PC-9 (cell line): ENCODE results near the gene KRTAP10-10. TPM values are rescaled to one million over a fixed set of nuclear protein-coding genes. Genes with fewer than 3 reads are reported as not detected.
"Not testable (repeated sequence)": the region's sequence is repeated elsewhere in the genome, so short reads cannot be mapped to it uniquely, and the experiment has no call there.

Source experiments
- BruUV-seq: library from RNA; stranded (reverse); fragments of 400-500 nt; replicated peaks from 2 replicates; lab custom pipeline; 2021; lab: Mats Ljungman, UMichigan
- CTCF ChIA-PET: fragments of 300-600 bp; sonication (Branson Sonifier 250); formaldehyde crosslinking; loops from one replicate; lab custom pipeline; 2022; ENCODE audit warnings: antibody characterized with exemption; lab: Charles Lee
- POLR2A ChIA-PET: fragments of 300-600 bp; sonication (Branson Sonifier 250); formaldehyde crosslinking; loops from one replicate; lab custom pipeline; 2022; ENCODE audit warnings: antibody characterized with exemption; ENCODE audit not compliant: unreplicated experiment; lab: Charles Lee
- DNase-seq, 2 experiments: peaks; one replicate each; pipeline versions ENCODE4 v3.0.0 to v3.0.0-alpha.2; 2015 to 2022; ENCODE audit warnings: mixed read lengths in 1 of 2
- H2AFZ ChIP-seq: fragments of 200-600 bp; sonication (generic); 2 replicates; pipeline ENCODE4 v1.8.1; 2017; ENCODE audit warnings: antibody characterized with exemption
- H3F3A ChIP-seq: fragments of 200-600 bp; sonication (generic); 2 replicates; pipeline ENCODE4 v1.8.1; 2017; ENCODE audit warnings: antibody characterized with exemption, mild to moderate bottlenecking, low read depth; ENCODE audit not compliant: insufficient read depth
- H3K27ac ChIP-seq: fragments of 200-600 bp; sonication (generic); 2 replicates; pipeline ENCODE4 v1.6.1; 2016; ENCODE audit warnings: mixed run types
- H3K27me3 ChIP-seq: fragments of 200-600 bp; sonication (generic); 2 replicates; pipeline ENCODE4 v1.6.1; 2016; ENCODE audit warnings: low read depth, mixed run types; ENCODE audit not compliant: insufficient read depth
- H3K36me3 ChIP-seq: fragments of 200-600 bp; sonication (generic); 2 replicates; pipeline ENCODE4 v1.6.1; 2016; ENCODE audit warnings: low read depth, mixed run types
- H3K4me1 ChIP-seq: fragments of 200-600 bp; sonication (generic); replicated peaks from 2 replicates; pipeline ENCODE4 v1.6.1; 2016; ENCODE audit warnings: mixed run types; ENCODE audit not compliant: insufficient read depth
- H3K4me2 ChIP-seq: fragments of 200-600 bp; sonication (generic); 2 replicates; pipeline ENCODE4 v1.6.1; 2017; ENCODE audit warnings: mixed run types
- H3K4me3 ChIP-seq: fragments of 200-600 bp; sonication (generic); 2 replicates; pipeline ENCODE4 v1.6.1; 2016; ENCODE audit warnings: mixed run types
- H3K79me2 ChIP-seq: fragments of 200-600 bp; sonication (generic); 2 replicates; pipeline ENCODE4 v1.6.1; 2017; ENCODE audit warnings: low read depth, mixed run types
- H3K9me2 ChIP-seq: fragments of 200-600 bp; sonication (generic); 2 replicates; pipeline ENCODE4 v1.8.1; 2017; ENCODE audit warnings: mild to moderate bottlenecking; ENCODE audit not compliant: insufficient read depth
- H3K9me3 ChIP-seq: fragments of 200-600 bp; sonication (generic); 2 replicates; pipeline ENCODE4 v1.8.1; 2016; ENCODE audit warnings: low read depth; ENCODE audit not compliant: insufficient read depth
- H4K20me1 ChIP-seq: fragments of 200-600 bp; sonication (generic); 2 replicates; pipeline ENCODE4 v1.8.1; 2017; ENCODE audit not compliant: insufficient read depth
- CTCF ChIP-seq: fragments of 200-600 bp; sonication (generic); conservative IDR thresholded peaks from 2 replicates; pipeline ENCODE4 v1.6.1; 2017; ENCODE audit warnings: mixed run types, antibody characterized with exemption, mild to moderate bottlenecking, moderate library complexity
- EZH2 ChIP-seq: fragments of 200-600 bp; sonication (generic); IDR thresholded peaks from 2 replicates; pipeline ENCODE4 v1.8.0; 2017; ENCODE audit warnings: antibody characterized with exemption, low read depth
- intact Hi-C: fragments of 100-400 bp; cut with micrococcal nuclease; formaldehyde crosslinking; loops from one replicate; pipeline ENCODE4 v1.10.0; 2022; ENCODE audit not compliant: unreplicated experiment
- total RNA-seq: library from RNA; stranded (reverse); gene quantifications from 2 replicates; pipeline ENCODE4 v1.2.3, GENCODE V29; 2021

The KRTAP10-10 gene
- total RNA-seq, 1 experiment from 2014 or later: not detected

DNA sequence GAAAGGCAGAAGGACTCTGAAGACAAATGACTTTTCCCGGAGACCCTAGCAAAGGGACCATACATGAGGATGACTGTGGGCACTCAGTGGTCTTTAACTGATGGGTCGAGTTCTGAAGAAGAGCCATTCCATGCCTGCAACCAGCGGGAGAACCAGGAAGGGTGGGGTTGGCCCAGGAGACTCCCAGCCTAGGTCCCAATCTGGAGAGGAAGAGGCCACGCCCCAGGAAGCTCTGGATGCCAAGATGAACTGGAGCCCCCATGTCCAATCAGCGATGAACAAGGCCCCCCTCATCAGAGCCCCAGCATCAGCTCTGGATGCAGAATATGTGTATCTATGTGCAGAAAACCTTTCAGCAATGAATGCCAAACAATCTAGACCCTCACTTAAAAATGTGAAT lies 3.6 kb downstream of the KRTAP10-10 start:
- H3K36me3 ChIP-seq: no peaks in the 10 kb centered on the region
- no peaks in the 10 kb centered on the region for H3F3A ChIP-seq
- no TSS peak for BruUV-seq
- H2AFZ ChIP-seq: no peak overlapping the region
- no peak for DNase-seq
- peaks cover 33% of the 10 kb centered on the region for H3K27me3 ChIP-seq
- CTCF ChIA-PET: no interaction called here
- no peak overlapping the region for H3K4me2 ChIP-seq
- H3K4me3 ChIP-seq: no peak overlapping the region
- POLR2A ChIA-PET: no interaction called here
- no peaks in the 10 kb centered on the region for H3K9me2 ChIP-seq
- H3K4me1 ChIP-seq: no peaks in the 10 kb centered on the region
- no peaks in the 10 kb centered on the region for H3K79me2 ChIP-seq
- no peak for TF ChIP-seq EZH2
- TF ChIP-seq CTCF: no peak
- H3K9me3 ChIP-seq: no peaks in the 10 kb centered on the region
- intact Hi-C loops: no loop called here
- H3K27ac ChIP-seq: no peak overlapping the region
- no peaks in the 10 kb centered on the region for H4K20me1 ChIP-seq

DNA sequence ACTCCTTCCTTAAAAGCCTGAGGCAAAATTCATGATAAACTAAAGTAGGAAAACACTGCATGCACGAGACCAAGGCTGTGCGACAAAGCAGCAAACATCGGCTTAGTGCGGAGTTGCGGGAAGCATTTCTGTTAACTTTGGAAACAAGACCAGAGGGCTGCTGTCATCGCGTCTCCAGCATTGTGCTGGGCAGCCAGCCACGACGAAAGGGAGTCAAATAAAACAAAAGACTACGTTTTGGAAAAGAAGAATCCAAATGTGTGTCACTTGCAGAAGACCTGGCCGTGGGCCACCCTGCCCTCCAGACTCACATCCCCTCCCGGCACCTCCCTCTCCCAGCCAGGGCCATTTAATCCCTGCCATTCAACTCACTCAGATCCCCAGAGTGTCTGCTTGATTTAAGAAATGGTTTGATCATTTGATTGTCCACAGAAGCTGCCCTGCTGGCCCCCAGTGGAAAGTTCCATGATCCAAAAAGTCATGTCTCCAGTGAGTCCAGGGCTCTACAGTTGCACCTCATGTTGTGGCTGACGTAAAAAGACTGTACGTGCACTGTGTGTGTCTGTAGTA lies 6.7 kb downstream of the KRTAP10-10 start:
- H3K9me3 ChIP-seq: no peaks in the 10 kb centered on the region
- POLR2A ChIA-PET: no interaction called here
- BruUV-seq: no TSS peak
- intact Hi-C loops: no loop called here
- no peaks in the 10 kb centered on the region for H4K20me1 ChIP-seq
- H3K4me3 ChIP-seq: no peak overlapping the region
- no peaks in the 10 kb centered on the region for H3F3A ChIP-seq
- no peak overlapping the region for H3K4me2 ChIP-seq
- H3K4me1 ChIP-seq: no peaks in the 10 kb centered on the region
- CTCF ChIA-PET: no interaction called here
- no peak overlapping the region for H3K27ac ChIP-seq
- DNase-seq: no peak
- H2AFZ ChIP-seq: no peak overlapping the region
- H3K9me2 ChIP-seq: no peaks in the 10 kb centered on the region
- H3K27me3 ChIP-seq: peaks cover 45% of the 10 kb centered on the region
- TF ChIP-seq CTCF (no peak), EZH2 (no peak)
- no peaks in the 10 kb centered on the region for H3K79me2 ChIP-seq
- H3K36me3 ChIP-seq: no peaks in the 10 kb centered on the region

- H3F3A ChIP-seq: no peaks in the 10 kb centered on the region
- no TSS peak for BruUV-seq
- ChIA-PET CTCF (no interaction called here), POLR2A (no interaction called here)
- no peak for DNase-seq
- no peaks in the 10 kb centered on the region for H3K79me2 ChIP-seq
- H3K27me3 ChIP-seq: peaks cover 51% of the 10 kb centered on the region
- TF ChIP-seq EZH2 (no peak), CTCF (no peak)
- no peaks in the 10 kb centered on the region for H4K20me1 ChIP-seq
- no peak overlapping the region for H3K4me2 ChIP-seq
- H3K4me1 ChIP-seq: no peaks in the 10 kb centered on the region
- no peak overlapping the region for H3K27ac ChIP-seq
- no peaks in the 10 kb centered on the region for H3K9me3 ChIP-seq
- no peaks in the 10 kb centered on the region for H3K36me3 ChIP-seq
- no peak overlapping the region for H3K4me3 ChIP-seq
- H3K9me2 ChIP-seq: no peaks in the 10 kb centered on the region
- no peak overlapping the region for H2AFZ ChIP-seq
- intact Hi-C loops: no loop called here
These were observed 7.7 kb downstream of the KRTAP10-10 start for GRCh38 chr21:44644878-44645277.

GRCh38 chr21:44646366-44647221 lies 9.4 kb downstream of the KRTAP10-10 start, which contains the start of gene KRTAP10-11:
KRTAP10-11 (plus strand) TSS chr21:44646414; CDS start chr21:44646459, 45 bp downstream.
- H4K20me1 ChIP-seq, H3K4me1 ChIP-seq, CTCF ChIA-PET, BruUV-seq, H3K4me2 ChIP-seq, H3K9me3 ChIP-seq, H3K27ac ChIP-seq, H3K9me2 ChIP-seq, POLR2A ChIA-PET, intact Hi-C loops, H3K79me2 ChIP-seq, H2AFZ ChIP-seq, DNase-seq, H3K4me3 ChIP-seq, H3F3A ChIP-seq, H3K36me3 ChIP-seq: not testable (repeated sequence)
- peaks cover 54% of the 10 kb centered on the region for H3K27me3 ChIP-seq
